Body of pancreas (tissue), 4 donors: Measurements from ENCODE around the gene RASGRP4.

Experiments
- POLR2A ChIP-seq, 3 donors: fragments of 450-650 bp; IDR thresholded peaks; one replicate each; pipeline ENCODE4 v1.6.1; 2016; ENCODE audit warnings: antibody characterized with exemption in 3 of 3, mild to moderate bottlenecking in 2 of 3
- TF ChIP-seq, protein P1 (sequence below), 7 experiments: fragments of 450-650 bp in 4 of 7; fragments of 200-600 bp in 3 of 7; sonication (generic) in 3 of 7; IDR thresholded peaks; one replicate each; pipeline ENCODE4 v1.5.1; 2016 to 2019; ENCODE audit warnings: antibody characterized with exemption in 7 of 7

GRCh38 chr19:38444026-38444425 is 18.0 kb upstream of the RASGRP4 start:
- TF ChIP-seq, protein P1, sequence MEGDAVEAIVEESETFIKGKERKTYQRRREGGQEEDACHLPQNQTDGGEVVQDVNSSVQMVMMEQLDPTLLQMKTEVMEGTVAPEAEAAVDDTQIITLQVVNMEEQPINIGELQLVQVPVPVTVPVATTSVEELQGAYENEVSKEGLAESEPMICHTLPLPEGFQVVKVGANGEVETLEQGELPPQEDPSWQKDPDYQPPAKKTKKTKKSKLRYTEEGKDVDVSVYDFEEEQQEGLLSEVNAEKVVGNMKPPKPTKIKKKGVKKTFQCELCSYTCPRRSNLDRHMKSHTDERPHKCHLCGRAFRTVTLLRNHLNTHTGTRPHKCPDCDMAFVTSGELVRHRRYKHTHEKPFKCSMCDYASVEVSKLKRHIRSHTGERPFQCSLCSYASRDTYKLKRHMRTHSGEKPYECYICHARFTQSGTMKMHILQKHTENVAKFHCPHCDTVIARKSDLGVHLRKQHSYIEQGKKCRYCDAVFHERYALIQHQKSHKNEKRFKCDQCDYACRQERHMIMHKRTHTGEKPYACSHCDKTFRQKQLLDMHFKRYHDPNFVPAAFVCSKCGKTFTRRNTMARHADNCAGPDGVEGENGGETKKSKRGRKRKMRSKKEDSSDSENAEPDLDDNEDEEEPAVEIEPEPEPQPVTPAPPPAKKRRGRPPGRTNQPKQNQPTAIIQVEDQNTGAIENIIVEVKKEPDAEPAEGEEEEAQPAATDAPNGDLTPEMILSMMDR (IDR thresholded peaks at IDR 0.05), result no peak
- TF ChIP-seq POLR2A (IDR thresholded peaks at IDR 0.05), result no peak
